Measurements from ENCODE around the gene CEP250. TPM values are rescaled to one million over a fixed set of nuclear protein-coding genes. Genes with fewer than 3 reads are reported as not detected.

Gene CEP250, protein sequence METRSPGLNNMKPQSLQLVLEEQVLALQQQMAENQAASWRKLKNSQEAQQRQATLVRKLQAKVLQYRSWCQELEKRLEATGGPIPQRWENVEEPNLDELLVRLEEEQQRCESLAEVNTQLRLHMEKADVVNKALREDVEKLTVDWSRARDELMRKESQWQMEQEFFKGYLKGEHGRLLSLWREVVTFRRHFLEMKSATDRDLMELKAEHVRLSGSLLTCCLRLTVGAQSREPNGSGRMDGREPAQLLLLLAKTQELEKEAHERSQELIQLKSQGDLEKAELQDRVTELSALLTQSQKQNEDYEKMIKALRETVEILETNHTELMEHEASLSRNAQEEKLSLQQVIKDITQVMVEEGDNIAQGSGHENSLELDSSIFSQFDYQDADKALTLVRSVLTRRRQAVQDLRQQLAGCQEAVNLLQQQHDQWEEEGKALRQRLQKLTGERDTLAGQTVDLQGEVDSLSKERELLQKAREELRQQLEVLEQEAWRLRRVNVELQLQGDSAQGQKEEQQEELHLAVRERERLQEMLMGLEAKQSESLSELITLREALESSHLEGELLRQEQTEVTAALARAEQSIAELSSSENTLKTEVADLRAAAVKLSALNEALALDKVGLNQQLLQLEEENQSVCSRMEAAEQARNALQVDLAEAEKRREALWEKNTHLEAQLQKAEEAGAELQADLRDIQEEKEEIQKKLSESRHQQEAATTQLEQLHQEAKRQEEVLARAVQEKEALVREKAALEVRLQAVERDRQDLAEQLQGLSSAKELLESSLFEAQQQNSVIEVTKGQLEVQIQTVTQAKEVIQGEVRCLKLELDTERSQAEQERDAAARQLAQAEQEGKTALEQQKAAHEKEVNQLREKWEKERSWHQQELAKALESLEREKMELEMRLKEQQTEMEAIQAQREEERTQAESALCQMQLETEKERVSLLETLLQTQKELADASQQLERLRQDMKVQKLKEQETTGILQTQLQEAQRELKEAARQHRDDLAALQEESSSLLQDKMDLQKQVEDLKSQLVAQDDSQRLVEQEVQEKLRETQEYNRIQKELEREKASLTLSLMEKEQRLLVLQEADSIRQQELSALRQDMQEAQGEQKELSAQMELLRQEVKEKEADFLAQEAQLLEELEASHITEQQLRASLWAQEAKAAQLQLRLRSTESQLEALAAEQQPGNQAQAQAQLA (N-terminal part only)
- total RNA-seq: 100 to 1,000 TPM in 1 of 4 donors, 10 to 100 TPM in 3; 26.1 to 121 (median 38.3) TPM

DNA sequence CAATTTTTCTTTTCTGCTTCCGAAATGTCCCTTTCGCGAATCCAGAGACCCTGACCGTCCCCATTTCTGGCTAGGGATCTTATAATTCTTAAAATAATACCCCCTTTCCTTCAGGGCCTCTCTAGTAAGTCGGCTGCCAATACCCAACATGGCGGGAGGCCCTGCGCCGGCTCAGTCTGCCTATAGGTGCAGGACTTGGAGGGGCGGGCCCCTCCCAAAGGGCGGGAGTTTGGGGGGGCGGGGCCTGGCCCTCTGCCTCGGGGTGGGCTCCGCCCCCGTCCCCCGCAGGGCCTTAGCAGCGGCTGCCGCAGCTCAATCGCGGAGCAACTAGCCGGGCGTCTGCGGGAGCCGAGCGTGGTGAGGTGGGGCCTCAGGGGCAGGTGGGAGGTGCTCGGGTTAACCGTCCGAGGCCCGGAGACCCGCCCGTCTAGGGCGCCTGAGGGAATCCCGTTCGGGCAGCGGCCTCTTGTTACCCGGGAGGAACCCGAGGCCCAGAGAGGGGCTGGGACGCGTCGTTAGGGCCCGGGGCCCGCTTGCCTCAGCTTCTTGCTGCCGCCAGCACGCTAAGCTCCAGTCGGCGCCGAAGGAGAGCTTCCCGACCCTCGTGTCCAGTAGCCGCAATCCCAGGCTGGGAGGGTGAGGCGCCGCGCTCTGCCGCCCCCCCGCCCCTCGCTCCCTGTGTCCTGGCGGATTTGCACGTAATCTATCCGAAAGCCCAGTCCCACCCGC lies at the start of gene CEP250:
CEP250 (plus strand) TSS at position 718 of the 729 bp plus-strand sequence. CDS start 6,770 bp downstream, outside the sequence.
- TF ChIP-seq, protein P1, sequence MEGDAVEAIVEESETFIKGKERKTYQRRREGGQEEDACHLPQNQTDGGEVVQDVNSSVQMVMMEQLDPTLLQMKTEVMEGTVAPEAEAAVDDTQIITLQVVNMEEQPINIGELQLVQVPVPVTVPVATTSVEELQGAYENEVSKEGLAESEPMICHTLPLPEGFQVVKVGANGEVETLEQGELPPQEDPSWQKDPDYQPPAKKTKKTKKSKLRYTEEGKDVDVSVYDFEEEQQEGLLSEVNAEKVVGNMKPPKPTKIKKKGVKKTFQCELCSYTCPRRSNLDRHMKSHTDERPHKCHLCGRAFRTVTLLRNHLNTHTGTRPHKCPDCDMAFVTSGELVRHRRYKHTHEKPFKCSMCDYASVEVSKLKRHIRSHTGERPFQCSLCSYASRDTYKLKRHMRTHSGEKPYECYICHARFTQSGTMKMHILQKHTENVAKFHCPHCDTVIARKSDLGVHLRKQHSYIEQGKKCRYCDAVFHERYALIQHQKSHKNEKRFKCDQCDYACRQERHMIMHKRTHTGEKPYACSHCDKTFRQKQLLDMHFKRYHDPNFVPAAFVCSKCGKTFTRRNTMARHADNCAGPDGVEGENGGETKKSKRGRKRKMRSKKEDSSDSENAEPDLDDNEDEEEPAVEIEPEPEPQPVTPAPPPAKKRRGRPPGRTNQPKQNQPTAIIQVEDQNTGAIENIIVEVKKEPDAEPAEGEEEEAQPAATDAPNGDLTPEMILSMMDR (IDR thresholded peaks at IDR 0.05): no peak
- TF ChIP-seq POLR2A (IDR thresholded peaks at IDR 0.05): peak; percentile 14 to 35
- Histone ChIP-seq H3K27me3 (no peaks in the 10 kb centered on the region), H3K9me3 (no peaks in the 10 kb centered on the region), H3K27ac (peak within 1 kb of the TSS; percentile 82 to 92 (median 90)), H3K4me1 (peaks cover 0 to 8% (median 0%) of the 10 kb centered on the region in 4 donors), H3K36me3 (no peaks in the 10 kb centered on the region), H3K4me3 (peak within 1 kb of the TSS; percentile 77 to 98 (median 84))
- peak; percentile 93 to 97 (median 95) for DNase-seq

DNA sequence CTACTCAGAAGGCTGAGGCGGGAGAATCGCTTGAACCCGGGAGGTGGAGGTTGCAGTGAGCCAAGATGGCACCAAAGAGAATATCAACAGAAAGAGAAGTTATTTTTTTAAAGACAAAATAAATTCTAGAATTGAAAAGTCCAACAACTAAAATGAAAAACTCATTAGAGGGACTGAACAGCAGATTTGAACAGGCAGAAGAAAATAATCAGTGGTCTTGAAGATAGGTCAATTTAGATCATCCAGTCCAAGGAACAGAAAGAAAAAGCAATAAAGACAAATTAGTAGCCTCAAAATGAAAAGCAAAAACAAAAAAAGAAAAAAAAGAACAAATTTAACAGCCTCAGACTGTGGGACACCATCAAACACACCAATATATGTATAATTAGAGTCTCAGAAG lies 49.6 kb upstream of the CEP250 start:
- no peaks in the 10 kb centered on the region for H3K9me3 ChIP-seq
- peaks cover 0 to 4% (median 1%) of the 10 kb centered on the region in 4 donors for H3K4me1 ChIP-seq
- no peaks in the 10 kb centered on the region for H3K27me3 ChIP-seq
- TF ChIP-seq, protein P1 (IDR thresholded peaks at IDR 0.05): no peak
- no peak for TF ChIP-seq POLR2A (IDR thresholded peaks at IDR 0.05)
- H3K4me3 ChIP-seq: no peak overlapping the region
- peaks cover 0 to 38% (median 0%) of the 10 kb centered on the region in 3 donors for H3K36me3 ChIP-seq
- H3K27ac ChIP-seq: no peak overlapping the region
- no peak for DNase-seq

DNA sequence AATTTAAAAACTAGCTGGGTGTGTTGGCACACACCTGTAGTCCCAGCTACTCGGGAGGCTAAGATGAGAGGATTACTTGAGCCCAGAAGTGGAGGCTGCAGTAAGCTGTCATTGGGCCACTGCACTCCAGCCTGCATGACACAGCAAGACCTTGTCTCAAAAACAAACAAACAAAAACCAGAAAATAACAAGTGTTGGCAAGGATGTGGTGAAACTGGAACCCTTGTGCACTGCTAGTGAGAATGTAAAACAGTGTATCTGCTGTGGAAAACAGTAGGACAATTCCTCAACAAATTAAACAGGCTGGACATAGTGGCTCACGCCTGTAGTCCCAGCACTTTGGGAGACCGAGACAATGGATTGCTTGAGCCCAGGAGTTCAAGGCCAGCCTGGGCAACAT lies 47.1 kb upstream of the CEP250 start:
- Histone ChIP-seq H3K4me3 (no peak overlapping the region), H3K27ac (no peak overlapping the region), H3K9me3 (no peaks in the 10 kb centered on the region), H3K27me3 (no peaks in the 10 kb centered on the region), H3K4me1 (peaks cover 0 to 5% (median 2%) of the 10 kb centered on the region in 4 donors), H3K36me3 (peaks cover 0 to 38% (median 0%) of the 10 kb centered on the region in 3 donors)
- TF ChIP-seq POLR2A (IDR thresholded peaks at IDR 0.05): no peak
- TF ChIP-seq, protein P1 (IDR thresholded peaks at IDR 0.05): no peak
- DNase-seq: no peak

DNA sequence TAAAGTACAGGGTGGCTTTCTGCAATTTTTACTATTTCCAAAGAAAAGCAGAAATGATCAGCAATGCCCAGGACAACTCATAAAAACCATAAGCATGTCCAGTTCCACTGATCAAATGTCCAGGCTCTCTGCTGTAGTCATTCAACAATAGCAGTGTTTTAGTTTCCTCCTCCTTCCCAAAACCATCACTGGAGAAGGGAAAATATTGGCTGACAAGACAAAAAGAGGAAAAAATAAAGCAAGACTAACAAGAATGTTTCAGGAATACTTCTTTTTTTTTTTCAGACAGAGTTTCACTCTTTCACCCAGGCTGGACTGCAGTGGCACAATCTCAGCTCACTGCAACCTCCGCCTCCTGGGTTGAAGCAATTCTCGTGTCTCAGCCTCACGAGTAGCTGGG lies 45.9 kb upstream of the CEP250 start:
- peaks cover 0 to 38% (median 0%) of the 10 kb centered on the region in 3 donors for H3K36me3 ChIP-seq
- DNase-seq: no peak
- H3K4me1 ChIP-seq: peaks cover 0 to 5% (median 2%) of the 10 kb centered on the region in 4 donors
- no peak overlapping the region for H3K27ac ChIP-seq
- TF ChIP-seq, protein P1 (IDR thresholded peaks at IDR 0.05): no peak
- no peak for TF ChIP-seq POLR2A (IDR thresholded peaks at IDR 0.05)
- H3K27me3 ChIP-seq: no peaks in the 10 kb centered on the region
- no peaks in the 10 kb centered on the region for H3K9me3 ChIP-seq
- H3K4me3 ChIP-seq: no peak overlapping the region

Data from Peyer's patch (tissue), 4 donors.